WERI-Rb-1 (cell line): ENCODE data around the gene MDM4.
"Not testable (repeated sequence)": the region's sequence is repeated elsewhere in the genome, so short reads cannot be mapped to it uniquely, and the experiment has no call there.

Experiments used
- DNase-seq: peaks from one replicate; pipeline ENCODE4 v3.0.0-alpha.2; 2020
- H3K27ac ChIP-seq: fragments of 250-450 bp; sonication (Bioruptor Pico); 2 replicates; pipeline ENCODE4 v1.5.1; 2020; ENCODE audit warnings: mild to moderate bottlenecking, moderate library complexity
- H3K27me3 ChIP-seq: fragments of 250-450 bp; sonication (Bioruptor Pico); 2 replicates; pipeline ENCODE4 v1.5.1; 2021; ENCODE audit warnings: mild to moderate bottlenecking, low read depth, moderate library complexity; ENCODE audit not compliant: insufficient read depth, severe bottlenecking
- H3K36me3 ChIP-seq: fragments of 250-450 bp; sonication (Bioruptor Pico); 2 replicates; pipeline ENCODE4 v1.5.1; 2020; ENCODE audit warnings: mild to moderate bottlenecking, moderate library complexity
- H3K4me3 ChIP-seq: 2 replicates; pipeline ENCODE4 v1.5.1; 2011; ENCODE audit warnings: low read depth, mild to moderate bottlenecking, control low read depth, low read length
- H3K9me3 ChIP-seq: fragments of 250-450 bp; sonication (Bioruptor Pico); 2 replicates; pipeline ENCODE4 v1.5.1; 2021; ENCODE audit warnings: mild to moderate bottlenecking, moderate library complexity; ENCODE audit not compliant: severe bottlenecking
- CTCF ChIP-seq: IDR thresholded peaks from 2 replicates; pipeline ENCODE4 v1.5.1; 2011; ENCODE audit warnings: low read depth, mild to moderate bottlenecking, control low read depth, inconsistent platforms, low read length

MDM4 gene

GRCh38 chr1:204567071-204567470 lies 50.9 kb downstream of the MDM4 start:
- TF ChIP-seq CTCF: no peak
- Histone ChIP-seq H3K36me3 (no peaks in the 10 kb centered on the region), H3K27ac (peak overlapping the region; percentile 66), H3K4me3 (no peak overlapping the region), H3K27me3 (no peaks in the 10 kb centered on the region), H3K9me3 (peaks cover 2% of the 10 kb centered on the region)
- DNase-seq: no peak

GRCh38 chr1:204568576-204569315 lies 52.5 kb downstream of the MDM4 start:
- Histone ChIP-seq H3K27ac (no peak overlapping the region), H3K9me3 (peaks cover 2% of the 10 kb centered on the region), H3K36me3 (no peaks in the 10 kb centered on the region), H3K27me3 (no peaks in the 10 kb centered on the region), H3K4me3 (no peak overlapping the region)
- TF ChIP-seq CTCF: no peak
- no peak for DNase-seq

GRCh38 chr1:204569478-204569877 lies 53.3 kb downstream of the MDM4 start:
- DNase-seq: no peak
- peaks cover 2% of the 10 kb centered on the region for H3K9me3 ChIP-seq
- no peaks in the 10 kb centered on the region for H3K27me3 ChIP-seq
- H3K4me3 ChIP-seq: no peak overlapping the region
- no peak overlapping the region for H3K27ac ChIP-seq
- no peaks in the 10 kb centered on the region for H3K36me3 ChIP-seq
- no peak for TF ChIP-seq CTCF

- not testable (repeated sequence) for DNase-seq, H3K27ac ChIP-seq, H3K9me3 ChIP-seq, H3K36me3 ChIP-seq, H3K4me3 ChIP-seq, H3K27me3 ChIP-seq
Observed at GRCh38 chr1:204570021-204570420, 53.8 kb downstream of the MDM4 start.

GRCh38 chr1:204571128-204571527 lies 54.9 kb downstream of the MDM4 start:
- H3K36me3 ChIP-seq: no peaks in the 10 kb centered on the region

GRCh38 chr1:204571631-204572030 lies 55.4 kb downstream of the MDM4 start:
- Histone ChIP-seq H3K9me3 (peaks cover 2% of the 10 kb centered on the region), H3K4me3 (no peak overlapping the region), H3K36me3 (no peaks in the 10 kb centered on the region), H3K27me3 (no peaks in the 10 kb centered on the region), H3K27ac (no peak overlapping the region)
- TF ChIP-seq CTCF: no peak
- DNase-seq: no peak

More at GRCh38 chr1:204571128-204571527, 54.9 kb downstream of the MDM4 start:
- Histone ChIP-seq H3K4me3 (no peak overlapping the region), H3K9me3 (peaks cover 2% of the 10 kb centered on the region), H3K27ac (no peak overlapping the region), H3K27me3 (no peaks in the 10 kb centered on the region)
- no peak for DNase-seq
- no peak for TF ChIP-seq CTCF
